Karpas-422 (cell line): Measurements from ENCODE around the gene MIPOL1. TPM values are rescaled to one million over a fixed set of nuclear protein-coding genes. Genes with fewer than 3 reads are reported as not detected.
"Not testable (repeated sequence)": the region's sequence is repeated elsewhere in the genome, so short reads cannot be mapped to it uniquely, and the experiment has no call there.

ENCODE experiments used
- DNase-seq: peaks from one replicate; pipeline ENCODE4 v3.0.0-alpha.2; 2015
- H2AFZ ChIP-seq: fragments of 200-600 bp; sonication (generic); 2 replicates; pipeline ENCODE4 v1.6.1; 2014; ENCODE audit warnings: antibody characterized with exemption, low read length, mixed read lengths
- H3K27ac ChIP-seq: fragments of 200-600 bp; sonication (generic); 2 replicates; pipeline ENCODE4 v1.5.1; 2014; ENCODE audit warnings: mild to moderate bottlenecking, low read length, moderate library complexity
- H3K27me3 ChIP-seq: fragments of 200-600 bp; sonication (generic); 2 replicates; pipeline ENCODE4 v1.6.1; 2014; ENCODE audit warnings: low read length, mixed read lengths
- H3K36me3 ChIP-seq: fragments of 200-600 bp; sonication (generic); 2 replicates; pipeline ENCODE4 v1.6.1; 2014; ENCODE audit warnings: low read length, mixed read lengths; ENCODE audit not compliant: insufficient read depth
- H3K4me1 ChIP-seq: fragments of 200-600 bp; sonication (generic); 2 replicates; pipeline ENCODE4 v1.6.1; 2014; ENCODE audit warnings: mild to moderate bottlenecking, low read length, mixed read lengths
- H3K4me2 ChIP-seq: fragments of 200-600 bp; sonication (generic); 2 replicates; pipeline ENCODE4 v1.6.1; 2014; ENCODE audit warnings: low read length, low read depth, mild to moderate bottlenecking; ENCODE audit not compliant: poor library complexity, severe bottlenecking
- H3K4me3 ChIP-seq: fragments of 200-600 bp; sonication (generic); 2 replicates; pipeline ENCODE4 v1.5.1; 2014; ENCODE audit warnings: mild to moderate bottlenecking, antibody characterized with exemption, low read length, mixed read lengths
- H3K79me2 ChIP-seq: fragments of 200-600 bp; sonication (generic); 2 replicates; pipeline ENCODE4 v1.6.1; 2014; ENCODE audit warnings: mild to moderate bottlenecking, low read length, mixed read lengths
- H3K9ac ChIP-seq: fragments of 200-600 bp; sonication (generic); 2 replicates; pipeline ENCODE4 v1.6.0; 2014; ENCODE audit warnings: low read length
- H3K9me2 ChIP-seq: fragments of 200-600 bp; sonication (generic), shearing (Covaris generic); replicated peaks from 2 replicates; pipeline ENCODE4 v1.6.0; 2014; ENCODE audit warnings: mild to moderate bottlenecking, low read length, moderate library complexity; ENCODE audit not compliant: insufficient read depth
- H3K9me3 ChIP-seq: fragments of 300-700, 200-600 bp; sonication (generic); 2 replicates; pipeline ENCODE4 v1.6.1; 2014; ENCODE audit warnings: low read length, mixed read lengths
- H4K20me1 ChIP-seq: fragments of 200-600 bp; sonication (generic); 2 replicates; pipeline ENCODE4 v1.6.1; 2014; ENCODE audit warnings: mild to moderate bottlenecking, antibody characterized with exemption, low read length, low read depth; ENCODE audit not compliant: insufficient read depth
- total RNA-seq: library from RNA; depleted of rRNA; stranded (reverse); fragments of >200 nt; shearing (Covaris generic); gene quantifications from 2 replicates; pipeline ENCODE4 v1.2.3, GENCODE V29; 2014; ENCODE audit warnings: low replicate concordance

MIPOL1 gene
- total RNA-seq, 1 experiment from 2014 or later: not detected

- Histone ChIP-seq H2AFZ (no peak overlapping the region), H3K27ac (no peak overlapping the region), H3K4me3 (no peak overlapping the region), H3K79me2 (no peaks in the 10 kb centered on the region), H3K4me2 (no peak overlapping the region), H3K36me3 (no peaks in the 10 kb centered on the region), H4K20me1 (no peaks in the 10 kb centered on the region), H3K9me3 (no peaks in the 10 kb centered on the region), H3K9me2 (no peaks in the 10 kb centered on the region), H3K9ac (no peak overlapping the region), H3K4me1 (no peaks in the 10 kb centered on the region), H3K27me3 (no peaks in the 10 kb centered on the region)
- DNase-seq: no peak
These were observed 179.3 kb downstream of the MIPOL1 start for GRCh38 chr14:37376944-37377609.

GRCh38 chr14:37384870-37385596 is 187.3 kb downstream of the MIPOL1 start:
- Histone ChIP-seq H3K36me3 (no peaks in the 10 kb centered on the region), H3K9ac (no peak overlapping the region), H4K20me1 (no peaks in the 10 kb centered on the region), H3K4me2 (no peak overlapping the region), H3K4me3 (no peak overlapping the region), H3K79me2 (no peaks in the 10 kb centered on the region), H3K4me1 (no peaks in the 10 kb centered on the region), H3K27me3 (no peaks in the 10 kb centered on the region; the same call in 1 of the 2 replicates), H3K9me2 (no peaks in the 10 kb centered on the region), H3K9me3 (no peaks in the 10 kb centered on the region), H2AFZ (no peak overlapping the region), H3K27ac (no peak overlapping the region)
- no peak for DNase-seq

- DNase-seq, H3K4me2 ChIP-seq, H3K9me3 ChIP-seq, H3K9ac ChIP-seq, H2AFZ ChIP-seq, H3K36me3 ChIP-seq, H3K4me1 ChIP-seq, H3K27ac ChIP-seq, H4K20me1 ChIP-seq, H3K79me2 ChIP-seq, H3K9me2 ChIP-seq, H3K4me3 ChIP-seq, H3K27me3 ChIP-seq: not testable (repeated sequence)
These were observed 199.6 kb downstream of the MIPOL1 start for GRCh38 chr14:37397157-37397940.

GRCh38 chr14:37397941-37398215 is 200.1 kb downstream of the MIPOL1 start:
- Histone ChIP-seq H3K4me1 (no peaks in the 10 kb centered on the region), H2AFZ (no peak overlapping the region), H3K4me3 (no peak overlapping the region), H4K20me1 (no peaks in the 10 kb centered on the region), H3K9me2 (no peaks in the 10 kb centered on the region), H3K27ac (no peak overlapping the region), H3K79me2 (no peaks in the 10 kb centered on the region), H3K36me3 (no peaks in the 10 kb centered on the region), H3K9me3 (no peaks in the 10 kb centered on the region), H3K27me3 (no peaks in the 10 kb centered on the region), H3K4me2 (no peak overlapping the region), H3K9ac (no peak overlapping the region)
- no peak for DNase-seq

GRCh38 chr14:37399517-37399916 is 201.8 kb downstream of the MIPOL1 start:
- no peak overlapping the region for H3K4me3 ChIP-seq
- no peak overlapping the region for H3K27ac ChIP-seq
- no peaks in the 10 kb centered on the region for H4K20me1 ChIP-seq
- no peak for DNase-seq
- H3K4me2 ChIP-seq: no peak overlapping the region
- H3K9me3 ChIP-seq: no peaks in the 10 kb centered on the region
- H3K36me3 ChIP-seq: no peaks in the 10 kb centered on the region
- no peaks in the 10 kb centered on the region for H3K79me2 ChIP-seq
- no peaks in the 10 kb centered on the region for H3K4me1 ChIP-seq
- H3K27me3 ChIP-seq: no peaks in the 10 kb centered on the region
- H3K9ac ChIP-seq: no peak overlapping the region
- H2AFZ ChIP-seq: no peak overlapping the region
- no peaks in the 10 kb centered on the region for H3K9me2 ChIP-seq

GRCh38 chr14:37401093-37401492 is 203.4 kb downstream of the MIPOL1 start:
- Histone ChIP-seq H3K79me2 (no peaks in the 10 kb centered on the region), H3K36me3 (no peaks in the 10 kb centered on the region), H3K9ac (no peak overlapping the region), H3K9me2 (no peaks in the 10 kb centered on the region), H3K4me3 (no peak overlapping the region), H3K9me3 (no peaks in the 10 kb centered on the region), H3K27ac (no peak overlapping the region), H3K27me3 (no peaks in the 10 kb centered on the region), H3K4me2 (no peak overlapping the region), H4K20me1 (no peaks in the 10 kb centered on the region), H2AFZ (no peak overlapping the region), H3K4me1 (no peaks in the 10 kb centered on the region)
- DNase-seq: no peak

- H3K4me3 ChIP-seq: no peak overlapping the region
- H3K4me1 ChIP-seq: no peaks in the 10 kb centered on the region
- H4K20me1 ChIP-seq: no peaks in the 10 kb centered on the region
- no peak overlapping the region for H2AFZ ChIP-seq
- no peak for DNase-seq
- no peak overlapping the region for H3K4me2 ChIP-seq
- no peaks in the 10 kb centered on the region for H3K27me3 ChIP-seq
- no peaks in the 10 kb centered on the region for H3K79me2 ChIP-seq
- no peaks in the 10 kb centered on the region for H3K9me3 ChIP-seq
- H3K9ac ChIP-seq: no peak overlapping the region
- H3K9me2 ChIP-seq: no peaks in the 10 kb centered on the region
- H3K27ac ChIP-seq: no peak overlapping the region
- H3K36me3 ChIP-seq: no peaks in the 10 kb centered on the region
These were observed 205.9 kb downstream of the MIPOL1 start for GRCh38 chr14:37403626-37404025.

GRCh38 chr14:37406095-37406494 is 208.4 kb downstream of the MIPOL1 start:
- H3K36me3 ChIP-seq: no peaks in the 10 kb centered on the region
- H3K9me2 ChIP-seq: no peaks in the 10 kb centered on the region
- no peak overlapping the region for H3K27ac ChIP-seq
- no peaks in the 10 kb centered on the region for H3K79me2 ChIP-seq
- no peak for DNase-seq
- no peak overlapping the region for H3K4me2 ChIP-seq
- H3K4me3 ChIP-seq: no peak overlapping the region
- no peak overlapping the region for H2AFZ ChIP-seq
- H3K9me3 ChIP-seq: no peaks in the 10 kb centered on the region
- no peak overlapping the region for H3K9ac ChIP-seq
- no peaks in the 10 kb centered on the region for H3K4me1 ChIP-seq
- no peaks in the 10 kb centered on the region for H4K20me1 ChIP-seq
- H3K27me3 ChIP-seq: no peaks in the 10 kb centered on the region
